ENCODE measurements around the gene PEA15.

Gene PEA15

DNA sequence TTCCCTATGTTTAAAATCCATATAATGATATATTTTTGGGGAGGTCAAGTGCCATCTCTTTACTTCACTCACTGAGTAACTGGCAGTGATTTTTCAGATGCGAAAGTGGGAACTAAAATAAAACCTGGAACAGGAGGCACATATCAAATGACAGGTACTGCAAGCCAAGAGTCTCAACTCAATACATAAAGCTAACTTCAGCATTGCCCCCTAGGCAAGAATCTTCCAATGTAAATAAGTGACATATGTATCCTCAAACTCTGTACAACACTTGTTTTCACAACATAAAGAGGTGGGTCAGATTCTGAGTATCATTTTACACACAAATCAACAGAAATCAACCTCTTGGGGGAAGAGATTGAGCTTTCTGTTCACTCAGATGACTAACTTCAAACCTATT lies 39.0 kb downstream of the PEA15 start:
- no peak for DNase-seq

DNA sequence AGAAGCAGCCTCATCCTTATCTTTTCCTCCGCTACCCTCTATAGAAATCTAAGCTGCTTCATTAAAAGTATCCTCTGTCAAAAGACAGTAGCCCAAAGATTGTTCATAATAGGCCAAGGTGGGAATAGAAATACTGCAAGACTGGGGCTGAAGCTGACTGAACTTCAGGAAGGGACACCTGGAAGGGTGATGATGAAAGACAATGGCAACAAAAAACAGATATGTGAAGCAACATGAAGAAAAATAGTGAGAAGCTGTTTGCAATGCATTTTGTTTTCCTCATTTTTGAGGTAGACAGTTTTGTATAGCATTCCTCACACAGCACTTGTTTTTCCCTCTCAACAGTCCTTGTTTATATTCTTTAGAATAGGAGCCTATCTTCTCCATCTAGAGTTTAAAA lies 40.2 kb downstream of the PEA15 start:
- no peak for DNase-seq

DNA sequence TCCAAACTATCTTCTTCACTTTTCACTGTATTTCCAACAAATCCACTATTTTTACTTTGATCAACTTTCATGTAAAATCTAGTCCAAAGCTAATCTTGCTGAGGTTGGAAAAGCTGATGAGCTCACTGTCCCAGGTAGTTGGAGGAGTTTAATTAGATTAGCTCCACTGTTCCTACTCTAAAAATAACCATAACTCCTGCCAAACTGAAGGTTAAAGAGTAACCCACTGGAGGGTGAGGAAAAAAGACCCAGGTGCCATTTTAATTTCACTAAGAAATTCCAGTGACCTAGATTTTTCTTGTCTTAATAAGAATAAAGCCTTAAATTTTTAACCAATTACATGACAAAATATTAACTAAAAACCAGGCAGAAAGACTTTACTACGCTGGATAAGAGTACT lies 41.9 kb downstream of the PEA15 start:
- DNase-seq, result no peak

DNA sequence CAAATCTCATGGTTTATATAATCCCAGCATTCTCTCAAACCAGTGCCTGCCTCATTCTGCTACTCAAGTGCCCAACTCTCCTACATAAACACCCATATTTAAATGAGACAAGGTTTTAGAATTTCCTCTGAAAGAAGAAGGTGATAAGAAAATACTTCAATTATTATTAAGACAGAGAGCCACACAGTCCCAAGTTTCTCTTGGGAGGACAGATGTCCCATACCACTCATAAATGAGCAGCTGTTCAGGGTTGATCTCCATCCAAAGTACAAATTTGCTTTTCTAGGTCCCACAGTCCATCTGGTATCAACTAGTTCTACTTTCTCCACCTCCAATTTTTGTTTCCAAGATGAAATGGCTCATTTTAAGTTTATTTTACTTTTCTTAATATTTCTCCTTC lies 45.8 kb downstream of the PEA15 start:
- DNase-seq, result no peak

DNA sequence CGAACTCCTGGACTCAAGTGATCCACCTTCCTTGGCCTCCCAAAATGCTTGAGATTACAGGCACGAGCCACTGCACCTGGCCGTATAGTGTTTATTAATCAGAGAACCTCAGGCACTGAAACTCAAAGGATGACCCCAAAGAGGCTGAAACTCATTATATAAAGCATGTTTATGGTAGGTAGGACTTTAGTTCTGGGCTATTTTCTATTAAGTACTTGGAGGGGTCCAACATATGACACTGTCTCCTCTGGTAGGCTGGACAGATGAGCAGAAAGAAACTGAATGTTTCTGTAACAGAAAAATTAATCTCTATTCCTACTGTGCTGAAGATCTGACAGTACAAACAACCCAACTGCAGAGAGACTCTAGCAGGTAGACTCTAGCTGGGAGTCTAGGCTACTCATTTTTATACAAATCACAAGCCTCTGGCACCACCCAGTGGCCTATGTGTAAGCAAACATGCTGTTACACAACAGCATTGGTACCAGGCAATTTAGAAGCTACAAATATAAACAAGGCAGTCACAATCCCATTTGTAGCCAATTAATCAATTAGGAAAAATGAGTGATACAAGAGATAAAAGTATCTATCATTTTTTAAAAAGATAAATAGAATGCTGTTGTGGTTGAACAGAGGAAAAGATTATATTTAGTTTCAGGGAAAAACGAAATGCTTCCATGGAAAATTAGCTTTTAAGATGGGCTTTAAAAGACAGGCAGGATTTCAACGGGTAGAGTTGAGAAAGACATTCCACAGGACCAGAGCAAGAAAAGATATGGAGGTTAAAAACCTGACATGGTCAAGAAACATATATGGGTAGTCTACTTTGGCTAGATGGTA lies 46.7 kb downstream of the PEA15 start:
- peak; percentile 89 for DNase-seq

DNA sequence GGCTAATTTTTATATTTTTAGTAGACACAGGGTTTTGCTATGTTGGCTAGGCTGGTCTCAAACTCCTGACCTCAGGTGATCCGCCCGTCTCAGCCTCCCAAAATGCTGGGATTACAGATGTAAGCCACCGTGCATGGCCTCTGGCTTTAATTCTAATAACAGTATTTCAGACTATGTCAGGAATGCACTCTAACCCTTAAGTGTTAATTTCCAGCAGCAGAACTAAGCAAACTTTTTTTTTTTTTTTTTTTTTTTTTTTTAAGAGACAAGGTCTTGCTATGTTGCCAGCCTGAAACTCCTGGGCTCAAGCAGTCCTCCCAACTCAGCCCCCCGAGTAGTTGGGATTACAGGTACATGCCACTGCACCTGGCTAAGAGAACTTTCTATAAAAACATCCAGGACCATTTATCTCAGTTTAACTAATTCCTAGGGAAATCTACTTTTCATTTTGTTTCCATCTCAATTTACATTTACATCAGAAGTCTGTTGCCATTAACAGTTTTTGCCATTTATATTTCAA lies 50.7 kb downstream of the PEA15 start:
- DNase-seq, result no peak

DNA sequence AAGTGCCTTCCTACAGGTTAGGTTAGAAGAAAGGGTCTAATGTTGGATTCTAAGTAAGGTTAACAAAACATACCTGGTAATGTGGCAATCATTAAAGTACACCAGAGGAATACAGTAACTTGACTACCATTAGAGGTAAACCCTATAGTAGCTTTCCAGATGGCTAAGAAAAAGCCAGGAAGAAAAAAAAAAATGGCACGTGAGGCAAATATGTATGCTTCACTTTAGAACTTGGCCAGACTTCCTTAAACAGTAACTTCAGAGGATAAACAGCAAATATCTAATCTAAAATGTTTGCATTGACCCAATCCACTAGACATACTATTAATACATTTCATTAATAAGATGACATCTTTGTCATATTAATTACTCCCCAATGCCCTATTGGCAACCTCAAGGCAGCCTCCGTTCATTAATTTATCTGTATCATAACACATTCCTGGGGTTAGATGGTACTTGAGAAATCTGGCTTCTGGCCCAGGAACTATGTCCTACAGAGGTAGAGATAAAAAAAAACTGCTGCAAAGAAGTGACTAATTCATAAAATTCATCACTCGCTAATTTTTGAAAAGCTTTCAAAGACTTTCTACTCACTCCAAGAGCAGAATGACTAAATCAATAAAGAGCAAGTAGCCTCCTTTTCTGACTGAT lies 51.3 kb downstream of the PEA15 start:
- DNase-seq, result peak; percentile 41

DNA sequence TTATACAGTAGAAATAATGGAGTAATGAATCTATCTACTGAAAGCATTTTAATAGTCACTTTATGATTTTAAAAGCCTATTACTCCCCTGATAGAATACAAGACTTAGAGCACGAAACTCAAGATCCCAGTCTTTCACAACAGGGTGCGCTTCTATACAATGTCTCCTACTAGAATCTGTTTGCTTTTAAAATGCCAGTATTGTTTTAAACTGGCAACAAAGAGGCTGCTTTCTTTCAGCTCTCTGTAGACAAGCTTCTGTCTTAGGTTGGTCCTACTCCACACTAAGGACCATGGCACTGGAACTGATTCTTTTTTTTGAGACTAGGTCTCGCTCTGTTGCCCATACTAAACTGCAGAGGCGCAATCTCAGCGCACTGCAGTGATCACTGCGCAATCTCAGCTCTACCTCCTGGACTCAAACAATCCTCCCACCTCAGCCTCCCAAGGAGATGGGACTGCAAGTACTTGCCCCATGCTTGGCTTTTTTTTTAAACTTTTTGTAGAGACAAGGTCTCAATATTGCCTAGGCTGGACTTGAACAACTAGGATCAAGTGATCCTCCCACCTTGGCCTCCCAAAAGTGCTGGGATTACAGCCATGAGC lies 52.3 kb downstream of the PEA15 start:
- no peak for DNase-seq

DNA sequence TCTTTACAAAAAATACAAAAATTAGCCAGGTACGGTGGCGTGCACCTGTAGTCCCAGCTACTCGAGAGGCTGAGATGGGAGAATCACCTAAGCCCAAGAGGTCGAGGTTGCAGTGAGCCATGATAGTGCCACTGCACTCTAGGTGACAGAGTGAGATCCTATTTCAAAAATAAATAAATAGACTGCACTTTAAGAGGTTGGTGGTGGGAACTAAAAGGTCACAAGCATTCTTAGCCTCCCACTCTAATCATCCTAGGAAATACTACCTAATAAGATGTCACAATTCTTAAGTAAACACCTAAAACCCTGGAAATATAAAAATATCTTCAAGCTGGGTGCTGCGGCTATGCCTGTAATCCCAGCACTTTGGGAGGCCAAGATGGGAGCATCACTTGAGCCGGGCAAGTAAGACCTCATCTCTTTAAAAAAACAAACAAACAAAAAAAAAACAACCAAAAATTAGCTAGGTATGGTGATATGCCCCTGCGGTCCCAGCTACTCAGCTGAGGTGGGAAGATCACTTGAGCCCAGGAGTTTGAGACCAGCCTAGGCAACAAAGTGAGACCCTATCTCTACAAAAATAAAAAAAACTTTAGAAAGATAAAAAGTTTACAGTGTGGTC lies 53.1 kb downstream of the PEA15 start:
- peak; percentile 3 for DNase-seq

DNA sequence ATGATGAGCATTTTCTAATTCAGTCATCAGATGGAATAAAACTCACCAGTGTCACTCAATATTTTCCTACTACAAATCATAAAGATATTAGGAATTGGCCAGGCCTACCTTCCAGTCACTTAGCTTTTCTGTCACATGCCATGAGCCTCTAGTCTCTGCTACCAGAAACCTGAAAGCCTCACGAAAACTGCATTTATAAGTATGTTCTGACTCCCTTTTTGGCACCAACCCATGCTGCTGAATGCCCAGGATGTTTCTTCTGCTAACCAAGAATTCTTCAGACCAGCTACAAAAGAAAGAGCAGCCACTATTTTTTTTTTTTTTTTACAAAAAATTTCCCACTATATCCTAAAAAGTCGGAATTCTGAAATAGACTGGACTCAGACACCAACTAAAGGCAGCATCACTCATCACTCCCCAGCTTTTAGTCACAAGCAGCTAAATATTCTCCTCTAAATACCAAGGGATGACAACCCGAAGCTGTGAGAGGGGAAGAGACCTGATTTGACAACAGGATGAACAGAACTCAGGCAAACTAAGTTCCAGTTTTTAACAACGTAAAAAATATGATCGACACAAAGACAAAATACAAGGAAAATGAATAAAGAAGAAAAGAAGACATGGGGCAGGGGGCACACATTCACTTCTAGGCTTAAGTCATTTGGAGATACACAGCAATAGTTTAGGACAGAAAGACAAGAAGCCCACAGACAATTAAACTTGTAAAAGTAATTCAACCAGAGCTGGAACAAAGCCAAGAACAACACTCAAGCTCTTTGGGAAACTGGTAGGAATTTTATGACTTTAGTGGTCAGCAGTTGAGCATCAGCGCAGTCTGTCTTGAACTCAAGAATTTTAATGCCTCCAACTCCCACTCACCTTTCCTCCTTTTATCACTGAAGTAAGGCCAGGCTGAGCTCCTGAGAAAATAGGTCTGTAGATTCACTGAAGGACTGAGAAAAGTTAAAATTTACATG lies 55.5 kb downstream of the PEA15 start:
- DNase-seq, result peak; percentile 56

DNA sequence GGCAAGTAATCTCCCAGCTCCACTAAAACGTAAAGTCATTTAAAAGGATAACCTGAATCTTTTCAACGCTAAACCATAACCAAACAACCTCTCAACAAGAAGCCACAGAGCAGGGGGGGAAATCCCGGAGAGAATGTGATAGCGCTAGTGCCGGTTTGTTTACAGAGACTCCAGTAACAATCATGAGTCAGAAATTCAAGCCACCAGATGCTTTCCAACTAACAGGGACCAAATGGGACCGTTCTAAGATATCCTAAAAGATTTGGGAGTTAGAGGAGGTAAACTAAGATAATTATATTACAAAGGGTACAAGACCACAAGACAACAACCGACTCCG lies 56.3 kb downstream of the PEA15 start:
- peak; percentile 95 for DNase-seq

DNA sequence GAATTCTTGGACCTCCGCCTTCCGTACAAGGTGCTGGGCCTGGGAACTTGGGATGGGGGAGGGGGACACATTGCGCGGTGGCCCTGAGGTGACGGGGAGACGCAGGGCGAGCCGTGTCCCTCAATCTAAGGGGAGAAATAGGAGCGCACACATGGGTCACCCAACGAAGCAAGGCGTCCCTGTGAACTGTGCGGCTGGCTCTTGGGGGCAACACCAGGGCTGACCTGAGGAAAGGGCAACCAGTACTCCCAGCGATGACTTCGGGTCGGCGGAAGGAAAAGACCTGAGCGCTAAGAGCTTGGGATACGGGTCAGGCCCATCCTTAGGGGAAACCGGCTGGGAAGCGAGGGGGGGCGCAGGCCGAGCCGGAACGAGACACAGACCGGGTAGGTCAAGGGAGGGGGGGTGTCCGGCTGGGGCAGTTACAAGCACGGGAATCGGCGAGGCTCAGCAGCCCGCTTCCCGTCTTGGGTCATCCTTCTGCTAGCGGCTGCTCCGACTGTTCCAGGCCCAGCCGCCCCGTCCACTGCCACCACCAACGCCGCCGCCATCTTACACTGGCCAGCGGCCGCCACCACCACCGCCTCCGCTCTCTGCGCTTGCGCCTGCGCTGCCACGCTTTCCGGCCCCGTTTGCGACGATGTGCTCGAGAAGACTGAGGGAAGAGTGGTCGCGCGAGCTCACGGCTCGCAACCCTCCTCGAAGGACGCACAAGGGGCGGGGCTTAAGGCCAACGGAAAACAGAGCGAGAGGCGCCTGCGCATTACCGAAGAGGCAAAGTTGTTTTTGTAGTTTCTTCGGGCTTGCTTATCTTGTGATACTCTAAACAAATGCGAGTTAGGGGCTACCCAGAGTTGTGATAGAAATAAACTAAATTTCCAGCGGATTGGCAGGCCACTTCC lies 57.0 kb downstream of the PEA15 start, which contains the start of gene DCAF8:
Gene DCAF8 (minus strand): TSS at position 657 of the 902 bp plus-strand sequence. CDS start 18,541 bp downstream, outside the sequence.
- DNase-seq, result peak; percentile 99

DNA sequence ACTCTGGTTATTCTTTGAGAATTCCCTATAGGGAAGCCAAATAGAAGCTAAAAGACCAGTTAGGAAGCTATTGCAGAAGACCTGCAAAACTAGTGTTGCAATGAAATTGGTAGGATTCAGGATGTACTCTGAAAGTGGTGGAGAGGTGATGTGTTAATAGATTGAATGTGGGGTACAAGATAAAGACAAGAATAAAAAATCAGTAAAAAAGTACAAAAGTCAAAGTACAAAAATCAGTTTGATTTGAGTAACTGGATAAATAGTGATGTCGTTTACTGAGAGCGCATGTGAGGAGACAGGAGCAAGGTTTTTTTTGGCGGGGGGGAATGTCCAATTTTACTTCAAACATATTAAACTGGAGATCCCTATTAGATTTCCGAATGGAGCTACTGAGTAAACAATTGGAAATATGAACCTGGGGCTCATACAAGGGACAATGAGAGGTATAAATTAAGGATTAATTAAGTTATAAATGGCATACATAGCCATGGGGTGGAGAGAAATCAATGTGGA lies 59.7 kb downstream of the PEA15 start:
- no peak for DNase-seq

Data from DMS53 (cell line).